Ascending aorta (tissue), 2 donors: ENCODE data around the gene IBTK. TPM values are rescaled to one million over a fixed set of nuclear protein-coding genes. Genes with fewer than 3 reads are reported as not detected.
"Not testable (repeated sequence)": the region's sequence is repeated elsewhere in the genome, so short reads cannot be mapped to it uniquely, and the experiment has no call there.

ENCODE experiments used
- DNase-seq, 2 donors: peaks; one replicate each; pipeline ENCODE4 v3.0.0-alpha.2; 2019; ENCODE audit warnings: low spot score in 2 of 2
- H3K27ac ChIP-seq, 2 donors: fragments of 200-600 bp; sonication (generic); one replicate each; pipeline ENCODE4 v1.5.1; 2016 to 2017; ENCODE audit warnings: mild to moderate bottlenecking in 1 of 2
- H3K27me3 ChIP-seq: fragments of 200-600 bp; sonication (generic); one replicate; pipeline ENCODE4 v1.5.1; 2017
- H3K36me3 ChIP-seq, 2 donors: fragments of 200-600 bp; sonication (generic); one replicate each; pipeline ENCODE4 v1.5.1; 2016
- H3K4me1 ChIP-seq, 2 donors: fragments of 200-600 bp; sonication (generic); one replicate each; pipeline ENCODE4 v1.5.1; 2016 to 2017; ENCODE audit warnings: mild to moderate bottlenecking in 1 of 2
- H3K4me3 ChIP-seq, 2 donors: fragments of 200-600 bp; sonication (generic); one replicate each; pipeline ENCODE4 v1.5.1; 2016 to 2017; ENCODE audit warnings: mild to moderate bottlenecking in 1 of 2
- H3K9me3 ChIP-seq, 2 donors: fragments of 200-600 bp; sonication (generic); one replicate each; pipeline ENCODE4 v1.5.1; 2016
- intact Hi-C: fragments of 100-400 bp; cut with DNase I; formaldehyde crosslinking; loops from one replicate; pipeline ENCODE4 v1.15.1; 2023
- total RNA-seq: library from RNA; depleted of rRNA; stranded (reverse); fragments of >200 nt; gene quantifications from one replicate; pipeline ENCODE4 v1.1.0, GENCODE V29; 2016
- TF ChIP-seq, protein P1 (sequence below), 3 experiments: fragments of 200-600 bp in 2 of 3; fragments of 450-650 bp in 1 of 3; sonication (generic) in 2 of 3; IDR thresholded peaks; one replicate each; pipeline ENCODE4 v1.5.1; 2016 to 2019; ENCODE audit warnings: antibody characterized with exemption in 3 of 3, mild to moderate bottlenecking in 1 of 3, moderate library complexity in 1 of 3

The IBTK gene
- total RNA-seq, 1 donor from 2014 or later: 8.8 TPM

DNA sequence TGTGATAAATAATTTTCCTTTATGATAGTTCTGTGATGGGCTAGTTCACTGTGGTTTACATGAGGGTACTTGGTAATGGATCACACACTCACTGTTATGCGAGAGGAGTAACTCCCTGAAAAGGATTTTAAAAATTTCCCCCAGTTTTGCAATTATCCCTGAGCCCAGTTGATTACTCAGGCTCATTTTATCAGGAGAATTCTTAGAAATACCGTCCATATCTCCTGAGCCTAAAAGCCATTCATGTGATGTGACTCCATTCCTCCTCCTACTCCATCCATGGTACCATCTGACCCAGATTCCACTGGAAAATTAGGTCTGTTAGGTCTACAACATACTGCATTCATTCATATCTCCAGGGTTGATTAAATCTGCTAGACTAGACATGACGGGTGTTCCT is 16.4 kb upstream of the IBTK start:
- H3K27ac ChIP-seq: no peak overlapping the region
- no peak overlapping the region for H3K4me3 ChIP-seq
- no peaks in the 10 kb centered on the region for H3K36me3 ChIP-seq
- no peaks in the 10 kb centered on the region for H3K27me3 ChIP-seq
- TF ChIP-seq, protein P1, sequence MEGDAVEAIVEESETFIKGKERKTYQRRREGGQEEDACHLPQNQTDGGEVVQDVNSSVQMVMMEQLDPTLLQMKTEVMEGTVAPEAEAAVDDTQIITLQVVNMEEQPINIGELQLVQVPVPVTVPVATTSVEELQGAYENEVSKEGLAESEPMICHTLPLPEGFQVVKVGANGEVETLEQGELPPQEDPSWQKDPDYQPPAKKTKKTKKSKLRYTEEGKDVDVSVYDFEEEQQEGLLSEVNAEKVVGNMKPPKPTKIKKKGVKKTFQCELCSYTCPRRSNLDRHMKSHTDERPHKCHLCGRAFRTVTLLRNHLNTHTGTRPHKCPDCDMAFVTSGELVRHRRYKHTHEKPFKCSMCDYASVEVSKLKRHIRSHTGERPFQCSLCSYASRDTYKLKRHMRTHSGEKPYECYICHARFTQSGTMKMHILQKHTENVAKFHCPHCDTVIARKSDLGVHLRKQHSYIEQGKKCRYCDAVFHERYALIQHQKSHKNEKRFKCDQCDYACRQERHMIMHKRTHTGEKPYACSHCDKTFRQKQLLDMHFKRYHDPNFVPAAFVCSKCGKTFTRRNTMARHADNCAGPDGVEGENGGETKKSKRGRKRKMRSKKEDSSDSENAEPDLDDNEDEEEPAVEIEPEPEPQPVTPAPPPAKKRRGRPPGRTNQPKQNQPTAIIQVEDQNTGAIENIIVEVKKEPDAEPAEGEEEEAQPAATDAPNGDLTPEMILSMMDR (IDR thresholded peaks at IDR 0.05): no peak
- H3K9me3 ChIP-seq: no peaks in the 10 kb centered on the region
- no peaks in the 10 kb centered on the region for H3K4me1 ChIP-seq
- intact Hi-C loops: no loop called here
- no peak for DNase-seq

GRCh38 chr6:82260997-82261732 is 13.6 kb upstream of the IBTK start:
- intact Hi-C loops: no loop called here
- no peak for DNase-seq
- H3K4me1 ChIP-seq: no peaks in the 10 kb centered on the region
- no peak overlapping the region for H3K4me3 ChIP-seq
- no peaks in the 10 kb centered on the region for H3K9me3 ChIP-seq
- no peaks in the 10 kb centered on the region for H3K36me3 ChIP-seq
- H3K27me3 ChIP-seq: no peaks in the 10 kb centered on the region
- TF ChIP-seq, protein P1 (IDR thresholded peaks at IDR 0.05): no peak
- peak overlapping the region in 1 of 2 donors; percentile 10 for H3K27ac ChIP-seq

DNA sequence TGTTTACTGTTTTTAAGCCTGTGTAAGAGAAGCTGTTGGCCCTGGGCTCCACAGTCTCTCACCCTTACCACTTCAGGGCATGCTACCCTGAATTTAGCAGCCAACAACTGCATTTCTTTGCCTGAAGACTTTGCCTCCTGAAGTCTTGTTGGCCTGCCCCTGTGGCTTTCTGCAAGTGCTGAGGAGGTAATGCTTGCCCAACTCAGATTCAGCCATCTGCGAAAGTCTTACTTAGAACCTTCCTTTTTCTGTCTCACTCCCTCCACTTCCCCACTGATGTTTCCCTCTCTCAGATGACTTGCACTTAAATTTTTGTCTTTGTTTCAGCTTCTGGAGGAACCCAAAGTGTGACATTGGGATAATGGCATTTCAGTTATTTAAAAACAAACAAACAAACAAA is 11.8 kb upstream of the IBTK start:
- TF ChIP-seq, protein P1 (IDR thresholded peaks at IDR 0.05): no peak
- intact Hi-C loops: no loop called here
- no peak overlapping the region for H3K27ac ChIP-seq
- H3K4me1 ChIP-seq: no peaks in the 10 kb centered on the region
- H3K4me3 ChIP-seq: no peak overlapping the region
- no peaks in the 10 kb centered on the region for H3K36me3 ChIP-seq
- H3K27me3 ChIP-seq: no peaks in the 10 kb centered on the region
- DNase-seq: no peak
- H3K9me3 ChIP-seq: no peaks in the 10 kb centered on the region

DNA sequence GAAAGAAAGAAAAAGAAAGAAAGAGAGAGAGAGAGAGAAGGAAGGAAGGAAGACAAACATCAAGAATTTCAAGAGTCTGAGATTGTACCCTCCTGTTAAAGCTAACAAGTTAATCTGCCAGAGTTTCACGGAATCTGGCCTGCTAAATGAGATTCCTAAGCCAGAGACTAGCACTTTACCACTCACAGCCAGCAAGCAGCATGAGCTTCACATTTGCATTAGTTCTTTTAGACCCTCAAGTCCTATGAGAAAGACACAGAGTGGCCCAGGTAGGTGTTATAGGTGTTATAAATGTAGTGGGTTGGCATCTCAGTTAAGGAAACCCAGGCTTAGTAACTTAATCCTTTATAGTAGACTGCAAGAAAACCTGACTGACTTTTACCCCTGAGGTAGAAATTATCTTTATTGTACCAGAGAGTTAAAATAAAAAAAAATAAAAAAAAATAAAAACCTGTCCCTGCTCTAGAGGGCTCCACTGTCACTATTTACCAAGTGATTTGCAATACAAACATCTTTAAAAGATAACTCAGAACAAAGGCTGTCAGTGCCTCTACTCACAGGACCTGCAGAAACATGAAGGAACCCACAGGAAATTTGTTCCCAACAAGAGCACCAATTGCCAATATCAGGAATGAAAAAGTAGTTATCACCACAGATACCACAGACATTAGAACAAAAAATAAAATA is 9.7 kb upstream of the IBTK start:
- H3K9me3 ChIP-seq: no peaks in the 10 kb centered on the region

DNA sequence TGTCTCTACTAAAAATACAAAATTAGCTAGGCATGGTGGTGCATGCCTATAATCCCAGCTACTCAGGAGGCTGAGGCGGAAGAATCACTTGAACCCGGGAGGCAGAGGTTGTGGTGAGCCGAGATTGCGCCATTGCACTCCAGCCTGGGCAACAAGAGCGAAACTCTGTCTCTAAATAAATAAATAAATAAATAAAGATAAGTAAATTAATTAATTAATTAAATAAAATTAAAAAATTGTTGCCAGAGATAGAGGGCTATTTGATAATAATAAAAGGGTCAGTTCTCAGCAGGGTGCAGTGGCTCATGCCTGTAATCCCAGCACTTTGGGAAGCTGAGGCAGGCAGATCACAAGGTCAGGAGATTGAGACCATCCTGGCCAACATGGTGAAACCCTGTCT is 7.2 kb upstream of the IBTK start:
- H3K27ac ChIP-seq, H3K27me3 ChIP-seq, H3K9me3 ChIP-seq, DNase-seq, intact Hi-C loops, H3K36me3 ChIP-seq, H3K4me1 ChIP-seq, H3K4me3 ChIP-seq: not testable (repeated sequence)

More for the DNA sequence above, 9.7 kb upstream of the IBTK start:
- DNase-seq: no peak
- no peaks in the 10 kb centered on the region for H3K4me1 ChIP-seq
- H3K36me3 ChIP-seq: no peaks in the 10 kb centered on the region
- no peak overlapping the region for H3K27ac ChIP-seq
- H3K27me3 ChIP-seq: no peaks in the 10 kb centered on the region
- TF ChIP-seq, protein P1 (IDR thresholded peaks at IDR 0.05): no peak
- intact Hi-C loops: no loop called here
- no peak overlapping the region for H3K4me3 ChIP-seq

DNA sequence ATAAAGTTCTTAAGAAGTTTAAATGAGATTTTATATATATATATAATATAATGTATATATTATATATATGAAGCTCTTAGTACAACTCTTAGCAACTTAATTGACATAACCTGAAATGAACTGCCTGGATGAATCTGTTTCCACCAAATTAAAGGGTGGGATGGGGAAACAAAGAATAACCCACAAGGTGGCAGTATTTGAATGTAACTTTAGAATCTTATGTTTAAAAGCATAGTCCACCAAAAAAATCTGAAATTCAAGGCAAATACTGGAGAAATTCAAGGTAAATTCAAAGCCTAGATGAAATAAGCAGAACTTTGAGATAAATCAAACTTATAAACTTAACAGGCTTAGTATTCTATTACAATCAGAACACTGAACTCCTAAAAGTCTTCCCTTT is 4.4 kb upstream of the IBTK start:
- Histone ChIP-seq H3K27me3 (no peaks in the 10 kb centered on the region), H3K4me3 (no peak overlapping the region), H3K9me3 (no peaks in the 10 kb centered on the region), H3K4me1 (peaks cover 0 to 9% of the 10 kb centered on the region in 2 donors), H3K36me3 (no peaks in the 10 kb centered on the region), H3K27ac (no peak overlapping the region)
- intact Hi-C loops: loop anchor here (2.0 kb wide), 1 partner anchor 807 kb away; no protein-coding TSS in a partner anchor
- TF ChIP-seq, protein P1 (IDR thresholded peaks at IDR 0.05): peak; percentile 29 to 61 (median 30)
- DNase-seq: no peak
